GM21390 (cell line): Measurements from ENCODE around the gene ZGLP1.
"Not testable (repeated sequence)": the region's sequence is repeated elsewhere in the genome, so short reads cannot be mapped to it uniquely, and the experiment has no call there.

Experiments used
- ATAC-seq: cut with Tn5 transposase; IDR thresholded peaks from one replicate; pipeline ENCODE4 v1.9.1; 2021; ENCODE audit not compliant: unreplicated experiment

The ZGLP1 gene

DNA sequence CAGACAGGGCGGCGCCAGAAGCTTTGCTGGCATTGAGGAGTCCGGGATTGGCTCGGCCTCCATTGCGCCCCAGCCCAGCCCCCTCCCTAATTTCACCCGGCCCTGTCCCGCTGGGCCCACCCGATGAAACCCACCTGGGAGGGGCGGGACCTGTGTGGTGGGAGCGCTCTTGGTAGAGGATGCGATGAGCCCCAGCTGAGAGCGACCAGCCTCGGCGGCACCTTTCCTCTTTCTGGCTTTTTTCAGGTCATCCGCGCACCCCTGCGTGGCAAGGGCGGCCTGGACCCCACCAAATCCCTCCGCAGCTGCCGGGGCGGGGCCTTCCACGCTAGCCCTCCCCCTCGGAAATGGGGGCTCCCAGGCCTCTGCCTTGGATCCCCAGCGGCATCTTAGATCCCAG, at the start of gene ZGLP1:
ZGLP1 (minus strand) TSS at position 393 of the 400 bp plus-strand sequence.
- ATAC-seq, result no peak

- ATAC-seq, result no peak
These were observed 46.8 kb upstream of the ZGLP1 start for GRCh38 chr19:10356431-10356830.

DNA sequence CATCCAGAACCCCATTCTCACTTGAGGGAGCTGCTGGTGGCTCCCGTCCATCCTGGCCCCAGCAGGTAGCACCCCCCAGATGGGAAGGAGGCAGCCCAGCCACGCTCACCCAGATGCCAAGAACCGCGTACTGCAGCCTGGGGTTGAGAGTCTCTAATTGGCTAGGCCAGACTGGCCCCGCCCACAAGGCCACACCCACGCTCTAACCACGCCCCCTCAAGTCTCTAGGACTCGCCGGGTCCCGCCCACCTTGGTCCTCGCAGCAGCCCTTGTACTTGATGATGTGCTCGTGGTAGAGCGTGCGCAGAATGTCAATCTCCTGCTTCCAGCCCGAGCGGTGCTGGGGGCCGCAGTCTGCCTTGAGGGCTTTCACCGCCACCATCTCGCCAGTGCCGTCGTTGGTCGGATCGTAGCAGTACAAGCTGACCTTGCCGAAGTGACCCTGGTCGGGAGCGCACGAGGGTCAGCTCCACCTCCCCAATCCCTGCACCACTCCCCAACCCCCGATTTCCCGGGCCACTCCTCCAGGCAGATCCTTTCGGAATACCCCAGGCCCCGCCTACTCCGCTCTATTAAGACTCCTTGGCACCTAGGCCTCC, 44.3 kb upstream of the ZGLP1 start:
- ATAC-seq, result no peak

DNA sequence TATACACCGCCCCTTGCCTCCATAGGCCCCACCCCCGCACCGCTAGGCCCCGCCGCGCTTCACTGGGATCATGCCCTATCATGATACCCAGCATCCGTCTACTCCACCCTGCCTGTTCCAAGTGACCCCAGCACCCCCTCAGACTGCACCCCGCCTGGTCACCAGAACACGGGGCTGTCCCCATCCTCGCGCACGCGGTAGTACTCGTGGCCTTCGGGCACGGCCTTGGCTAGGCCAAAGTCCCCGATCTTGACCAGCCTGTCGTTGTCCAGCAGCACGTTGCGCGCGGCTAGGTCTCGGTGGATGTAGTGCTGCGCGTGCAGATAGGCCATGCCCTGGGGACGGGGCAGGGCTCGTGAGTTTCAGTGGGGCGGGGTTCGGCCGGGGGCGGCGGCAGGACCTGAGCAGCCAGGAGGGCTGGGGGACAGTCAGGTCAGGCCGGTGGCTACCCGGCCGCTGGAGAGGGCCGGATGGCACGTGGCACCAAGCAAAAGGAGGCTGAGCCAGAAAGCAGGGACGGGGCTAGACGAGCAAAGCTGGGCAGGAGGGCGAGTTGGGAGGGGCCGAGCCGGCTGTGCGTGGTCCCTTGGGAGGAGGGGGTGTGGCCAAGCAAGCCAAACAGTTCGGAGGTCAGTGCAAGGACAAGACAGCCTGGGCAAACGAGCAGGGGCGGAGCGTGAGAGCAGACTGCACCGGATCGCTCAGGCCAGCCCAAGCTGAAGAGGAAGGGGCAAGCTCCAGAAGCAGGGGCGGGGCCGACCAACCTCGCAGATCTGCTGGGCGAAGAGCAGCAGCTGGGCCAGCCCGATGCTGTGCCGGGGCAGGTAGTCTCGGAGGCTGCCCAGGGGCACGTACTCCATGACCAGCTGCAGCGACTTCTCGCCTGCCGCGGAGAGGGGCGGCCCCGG, 43.4 kb upstream of the ZGLP1 start:
- no peak for ATAC-seq

- ATAC-seq, result no peak
These were observed 36.9 kb upstream of the ZGLP1 start for GRCh38 chr19:10346509-10346908.

GRCh38 chr19:10344780-10345179, 35.2 kb upstream of the ZGLP1 start:
- no peak for ATAC-seq

GRCh38 chr19:10343495-10343894, 33.9 kb upstream of the ZGLP1 start:
- no peak for ATAC-seq

GRCh38 chr19:10339977-10340376, 30.4 kb upstream of the ZGLP1 start:
- no peak for ATAC-seq

DNA sequence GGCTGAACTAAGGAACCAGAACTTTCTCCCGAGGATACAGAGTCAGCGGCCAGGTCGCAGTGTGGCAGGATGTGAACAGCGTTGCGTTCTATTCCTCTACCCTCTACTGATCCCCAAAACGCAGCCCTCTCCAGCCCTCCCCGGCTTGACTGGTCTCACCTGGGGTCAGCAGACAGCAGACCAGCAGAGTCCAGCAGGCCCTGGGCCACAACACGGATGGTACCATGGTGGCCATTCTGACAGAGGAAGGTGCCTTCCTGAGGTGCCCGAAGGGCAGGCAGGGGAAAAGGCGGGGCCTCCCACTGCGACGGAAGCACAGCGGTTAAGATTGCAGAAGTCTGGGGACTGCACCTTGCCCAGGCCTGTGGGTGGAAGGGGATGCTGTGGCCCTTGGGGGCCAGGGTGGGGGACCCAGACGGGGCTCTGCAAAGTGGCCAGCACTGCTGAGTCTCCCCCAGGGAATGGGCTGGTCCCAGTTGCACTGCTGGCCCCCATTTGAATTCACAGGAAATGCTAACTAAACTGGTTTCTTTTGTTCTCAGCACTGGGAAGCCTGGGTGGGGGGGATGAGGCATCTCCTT, 29.9 kb upstream of the ZGLP1 start, which contains the start of gene ICAM3:
ICAM3 (minus strand) TSS at position 245 of the 581 bp plus-strand sequence; CDS start at position 235, 10 bp downstream.
- ATAC-seq, result peak; percentile 67

DNA sequence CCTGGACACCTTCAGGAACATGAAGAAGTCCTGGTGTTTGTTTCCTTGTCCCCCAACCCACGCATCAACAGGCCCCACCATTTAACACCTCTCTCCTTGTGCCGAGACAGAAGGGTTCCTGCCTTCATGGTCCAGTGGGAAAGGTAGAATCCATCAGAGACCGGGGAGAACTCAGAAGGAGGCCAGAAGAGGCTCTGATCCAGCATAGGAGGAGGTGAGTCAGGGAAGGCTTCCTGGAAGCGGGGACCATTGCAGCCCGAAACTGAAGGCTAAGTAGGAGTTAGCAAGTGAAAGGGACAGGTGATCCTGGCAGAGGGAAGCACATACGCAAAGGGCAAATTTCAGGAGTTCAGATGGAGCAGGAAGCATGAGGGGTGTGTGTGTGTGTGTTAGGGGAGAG, 29.3 kb upstream of the ZGLP1 start:
- ATAC-seq, result no peak

DNA sequence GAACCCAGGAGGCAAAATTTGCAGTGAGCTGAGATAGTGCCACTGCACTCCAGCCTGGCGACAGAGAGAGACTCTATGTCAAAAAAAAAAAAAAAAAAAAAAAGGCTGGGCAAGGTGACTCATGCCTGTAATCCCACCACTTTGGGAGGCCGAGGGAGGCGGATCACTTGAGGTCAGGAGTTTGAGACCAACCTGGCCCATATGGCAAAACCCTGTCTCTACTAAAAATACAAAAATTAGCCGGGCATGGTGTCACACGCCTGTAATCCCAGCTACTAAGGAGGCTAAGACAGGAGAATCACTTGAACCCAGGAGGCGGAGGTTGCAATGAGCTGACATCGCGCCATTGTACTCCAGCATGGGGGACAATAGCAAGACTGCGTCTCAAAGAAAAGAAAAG, 27.1 kb upstream of the ZGLP1 start:
- not testable (repeated sequence) for ATAC-seq

GRCh38 chr19:10335352-10335985, 25.9 kb upstream of the ZGLP1 start:
- ATAC-seq, result no peak

- ATAC-seq, result no peak
These were observed 25.2 kb upstream of the ZGLP1 start for GRCh38 chr19:10334588-10335351.

GRCh38 chr19:10333758-10334587, 24.4 kb upstream of the ZGLP1 start:
- no peak for ATAC-seq

- ATAC-seq, result peak; percentile 84
These were observed 23.5 kb upstream of the ZGLP1 start, which contains the start of gene RAVER1 for GRCh38 chr19:10332965-10333757. Gene RAVER1, minus strand, starts transcription at chr19:10333529. Its CDS starts 22 bp downstream, at chr19:10333507.

DNA sequence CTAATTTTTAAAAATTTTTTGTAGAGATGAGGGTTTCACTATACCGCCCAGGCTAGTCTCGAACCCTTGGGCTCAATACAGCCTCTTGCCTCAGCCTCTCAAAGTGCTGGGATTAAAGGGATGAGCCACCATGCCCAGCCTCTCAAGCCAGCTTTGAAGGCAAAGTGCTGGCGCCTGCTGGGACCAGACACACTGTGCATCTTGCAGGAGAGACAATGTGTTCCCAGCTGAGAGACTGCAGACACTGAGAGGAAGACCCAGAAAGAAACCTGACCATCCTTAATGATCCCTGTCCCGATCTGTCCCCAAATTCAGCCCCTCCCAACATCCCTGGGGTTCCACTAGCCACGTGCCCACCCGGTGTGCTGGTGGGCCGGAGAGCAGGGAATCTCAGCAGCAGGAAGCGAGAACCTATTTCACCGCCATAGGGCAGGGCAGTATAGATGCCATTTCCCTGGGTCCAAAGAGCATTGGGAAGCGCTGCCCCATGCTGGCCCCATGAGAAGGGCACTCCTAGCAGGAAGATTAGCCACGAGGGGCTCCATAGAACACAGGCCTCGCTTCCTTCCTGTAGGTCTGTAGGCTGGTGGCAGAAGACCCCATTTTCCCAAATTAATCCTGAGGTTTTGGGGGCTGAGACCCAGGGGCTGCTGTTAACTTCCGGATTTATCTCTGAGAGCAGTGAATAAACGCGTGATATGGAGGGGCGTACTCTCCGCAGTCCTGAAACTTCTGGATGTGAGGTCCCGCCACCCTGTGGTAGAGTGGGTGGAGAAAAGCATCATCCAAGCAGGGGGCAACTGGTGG, 22.7 kb upstream of the ZGLP1 start:
- ATAC-seq, result no peak

DNA sequence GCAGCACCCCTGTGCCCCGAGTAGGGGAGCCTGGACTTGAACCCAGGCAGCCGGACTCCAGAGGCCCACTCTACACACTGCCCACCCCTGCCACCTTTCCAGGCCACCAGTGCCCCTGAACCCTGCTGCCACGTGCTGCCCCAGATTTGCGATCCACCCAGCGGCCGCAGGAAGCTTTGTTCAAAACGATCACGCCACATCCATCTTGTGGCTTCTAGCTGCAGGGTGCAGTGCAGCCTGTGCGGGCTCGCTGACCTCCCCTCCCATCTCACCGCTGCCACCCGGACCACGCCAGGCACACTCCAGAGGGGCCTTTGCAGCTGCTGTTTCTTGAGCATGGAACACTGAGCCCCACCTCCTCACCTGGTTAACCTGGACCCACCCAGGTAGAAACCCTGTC, 19.9 kb upstream of the ZGLP1 start:
- no peak for ATAC-seq
